Mammary epithelial cell (primary cell): ENCODE results near the gene MAD1L1.

ENCODE experiments used
- CTCF ChIP-seq, 2 donors: IDR thresholded peaks in 1 of 2; conservative IDR thresholded peaks in 1 of 2; 2 replicates each; pipeline ENCODE4 v1.5.1; 2011 to 2012; ENCODE audit warnings: inconsistent platforms in 2 of 2, low read length in 2 of 2, mild to moderate bottlenecking in 2 of 2, control low read depth in 1 of 2, low read depth in 1 of 2; ENCODE audit not compliant: insufficient read depth in 1 of 2; ENCODE audit errors: extremely low read depth in 1 of 2
- EZH2 ChIP-seq: IDR thresholded peaks from 2 replicates; pipeline ENCODE4 v1.6.1; 2012; ENCODE audit warnings: low read length, inconsistent platforms, borderline replicate concordance

- TF ChIP-seq CTCF (conservative IDR thresholded peaks at IDR 0.05 in 1 of 2, IDR thresholded peaks at IDR 0.05 in 1 of 2; ENCODE audit: extremely low read depth in 1 of 2, insufficient read depth in 1 of 2, low read depth in 1 of 2, low read length in 2 of 2) (no peak), EZH2 (no peak)
Measured at GRCh38 chr7:2275101-2275500, 42.4 kb upstream of the MAD1L1 start.
